Measurements from ENCODE around the gene SIRT4.

SIRT4 gene

GRCh38 chr12:120260607-120261006, 41.5 kb upstream of the SIRT4 start:
- Histone ChIP-seq H3K79me2 (ENCODE audit: insufficient read depth, low read length) (no peaks in the 10 kb centered on the region), H3K36me3 (ENCODE audit: insufficient read depth, low read length) (no peaks in the 10 kb centered on the region), H4K20me1 (ENCODE audit: insufficient read depth, low read length, poor library complexity, severe bottlenecking) (no peaks in the 10 kb centered on the region), H3K4me1 (ENCODE audit: insufficient read depth, low read length, poor library complexity, severe bottlenecking) (peaks cover 11% of the 10 kb centered on the region), H3K4me2 (ENCODE audit: low read depth, low read length, poor library complexity, severe bottlenecking) (no peak overlapping the region), H3K4me3 (ENCODE audit: low read length, poor library complexity, severe bottlenecking) (no peak overlapping the region), H3K9me2 (replicated peaks; ENCODE audit: low read depth, low read length) (no peaks in the 10 kb centered on the region), H3K9ac (ENCODE audit: low read depth, low read length, poor library complexity, severe bottlenecking) (no peak overlapping the region), H2AFZ (ENCODE audit: low read length) (no peak overlapping the region), H3K9me3 (ENCODE audit: insufficient read depth, low read depth, low read length) (no peaks in the 10 kb centered on the region), H3K27me3 (ENCODE audit: insufficient read depth, low read length, poor library complexity, severe bottlenecking) (peaks cover 92% of the 10 kb centered on the region), H3F3A (ENCODE audit: low read depth) (no peaks in the 10 kb centered on the region)
- TF ChIP-seq EZH2phosphoT487 (IDR thresholded peaks at IDR 0.05; ENCODE audit: borderline replicate concordance): no peak
- TF ChIP-seq CTCF (conservative IDR thresholded peaks at IDR 0.05; ENCODE audit: low read length): no peak

GRCh38 chr12:120261951-120262851, 39.9 kb upstream of the SIRT4 start:
- Histone ChIP-seq H3K9ac (ENCODE audit: low read depth, low read length, poor library complexity, severe bottlenecking) (no peak overlapping the region), H3K27me3 (ENCODE audit: insufficient read depth, low read length, poor library complexity, severe bottlenecking) (peaks cover 77% of the 10 kb centered on the region), H3K4me2 (ENCODE audit: low read depth, low read length, poor library complexity, severe bottlenecking) (no peak overlapping the region), H3K9me2 (replicated peaks; ENCODE audit: low read depth, low read length) (no peaks in the 10 kb centered on the region), H3K9me3 (ENCODE audit: insufficient read depth, low read depth, low read length) (no peaks in the 10 kb centered on the region), H2AFZ (ENCODE audit: low read length) (no peak overlapping the region), H4K20me1 (ENCODE audit: insufficient read depth, low read length, poor library complexity, severe bottlenecking) (no peaks in the 10 kb centered on the region), H3K79me2 (ENCODE audit: insufficient read depth, low read length) (no peaks in the 10 kb centered on the region), H3F3A (ENCODE audit: low read depth) (no peaks in the 10 kb centered on the region), H3K36me3 (ENCODE audit: insufficient read depth, low read length) (no peaks in the 10 kb centered on the region), H3K4me1 (ENCODE audit: insufficient read depth, low read length, poor library complexity, severe bottlenecking) (peaks cover 11% of the 10 kb centered on the region), H3K4me3 (ENCODE audit: low read length, poor library complexity, severe bottlenecking) (no peak overlapping the region)
- TF ChIP-seq EZH2phosphoT487 (IDR thresholded peaks at IDR 0.05; ENCODE audit: borderline replicate concordance): no peak
- no peak for TF ChIP-seq CTCF (conservative IDR thresholded peaks at IDR 0.05; ENCODE audit: low read length)

GRCh38 chr12:120262852-120263747, 39.0 kb upstream of the SIRT4 start:
- Histone ChIP-seq H3K9me2 (replicated peaks; ENCODE audit: low read depth, low read length) (no peaks in the 10 kb centered on the region), H4K20me1 (ENCODE audit: insufficient read depth, low read length, poor library complexity, severe bottlenecking) (no peaks in the 10 kb centered on the region), H2AFZ (ENCODE audit: low read length) (no peak overlapping the region), H3K27me3 (ENCODE audit: insufficient read depth, low read length, poor library complexity, severe bottlenecking) (peaks cover 68% of the 10 kb centered on the region), H3K4me3 (ENCODE audit: low read length, poor library complexity, severe bottlenecking) (no peak overlapping the region), H3K4me2 (ENCODE audit: low read depth, low read length, poor library complexity, severe bottlenecking) (no peak overlapping the region), H3K36me3 (ENCODE audit: insufficient read depth, low read length) (no peaks in the 10 kb centered on the region), H3F3A (ENCODE audit: low read depth) (no peaks in the 10 kb centered on the region), H3K9ac (ENCODE audit: low read depth, low read length, poor library complexity, severe bottlenecking) (no peak overlapping the region), H3K9me3 (ENCODE audit: insufficient read depth, low read depth, low read length) (no peaks in the 10 kb centered on the region), H3K4me1 (ENCODE audit: insufficient read depth, low read length, poor library complexity, severe bottlenecking) (peaks cover 11% of the 10 kb centered on the region), H3K79me2 (ENCODE audit: insufficient read depth, low read length) (no peaks in the 10 kb centered on the region)
- TF ChIP-seq EZH2phosphoT487 (IDR thresholded peaks at IDR 0.05; ENCODE audit: borderline replicate concordance) (no peak), CTCF (conservative IDR thresholded peaks at IDR 0.05; ENCODE audit: low read length) (no peak)
